Measurements from ENCODE around the gene PRKCE.

PRKCE gene

GRCh38 chr2:45867800-45868199 lies 216.3 kb downstream of the PRKCE start:
- Histone ChIP-seq H3K27me3 (ENCODE audit: control insufficient read depth, insufficient read depth, low read length, poor library complexity, severe bottlenecking) (no peaks in the 10 kb centered on the region), H3K4me1 (ENCODE audit: control insufficient read depth, insufficient read depth, low read length) (peaks cover 5% of the 10 kb centered on the region), H3K9me3 (ENCODE audit: control insufficient read depth, low read length) (no peaks in the 10 kb centered on the region), H3K4me3 (ENCODE audit: insufficient read depth, low read depth, low read length) (no peak overlapping the region), H3K27ac (ENCODE audit: insufficient read depth, low read depth, low read length, poor library complexity, severe bottlenecking) (no peak overlapping the region), H3K36me3 (ENCODE audit: control insufficient read depth, insufficient read depth, low read length) (no peaks in the 10 kb centered on the region)
- 80 to 82% methylated on average over 4 of the region's 4 CpGs for WGBS, 2 experiments

- no peak overlapping the region for H3K27ac ChIP-seq (ENCODE audit: insufficient read depth, low read depth, low read length, poor library complexity, severe bottlenecking)
- H3K4me3 ChIP-seq (ENCODE audit: insufficient read depth, low read depth, low read length): no peak overlapping the region
- peaks cover 5% of the 10 kb centered on the region for H3K4me1 ChIP-seq (ENCODE audit: control insufficient read depth, insufficient read depth, low read length)
- H3K36me3 ChIP-seq (ENCODE audit: control insufficient read depth, insufficient read depth, low read length): no peaks in the 10 kb centered on the region
- 90 to 91% methylated on average over 4 of the region's 4 CpGs for WGBS, 2 experiments
- no peaks in the 10 kb centered on the region for H3K9me3 ChIP-seq (ENCODE audit: control insufficient read depth, low read length)
- no peaks in the 10 kb centered on the region for H3K27me3 ChIP-seq (ENCODE audit: control insufficient read depth, insufficient read depth, low read length, poor library complexity, severe bottlenecking)
Observed at GRCh38 chr2:45869165-45869501, 217.7 kb downstream of the PRKCE start.

GRCh38 chr2:45871025-45871424 lies 219.6 kb downstream of the PRKCE start:
- H3K36me3 ChIP-seq (ENCODE audit: control insufficient read depth, insufficient read depth, low read length): no peaks in the 10 kb centered on the region
- peaks cover 5% of the 10 kb centered on the region for H3K4me1 ChIP-seq (ENCODE audit: control insufficient read depth, insufficient read depth, low read length)
- H3K27me3 ChIP-seq (ENCODE audit: control insufficient read depth, insufficient read depth, low read length, poor library complexity, severe bottlenecking): no peaks in the 10 kb centered on the region
- H3K27ac ChIP-seq (ENCODE audit: insufficient read depth, low read depth, low read length, poor library complexity, severe bottlenecking): no peak overlapping the region
- H3K4me3 ChIP-seq (ENCODE audit: insufficient read depth, low read depth, low read length): no peak overlapping the region
- 84 to 94% methylated on average over 3 of the region's 3 CpGs for WGBS, 2 experiments
- no peaks in the 10 kb centered on the region for H3K9me3 ChIP-seq (ENCODE audit: control insufficient read depth, low read length)

GRCh38 chr2:45871541-45871940 lies 220.1 kb downstream of the PRKCE start:
- WGBS, 2 experiments: 88 to 89% methylated on average over 3 to 4 of the region's 4 CpGs
- H3K4me3 ChIP-seq (ENCODE audit: insufficient read depth, low read depth, low read length): no peak overlapping the region

GRCh38 chr2:45872211-45872610 lies 220.7 kb downstream of the PRKCE start:
- WGBS, 2 experiments: 89 to 90% methylated on average over 5 of the region's 5 CpGs
- Histone ChIP-seq H3K4me3 (ENCODE audit: insufficient read depth, low read depth, low read length) (no peak overlapping the region), H3K27ac (ENCODE audit: insufficient read depth, low read depth, low read length, poor library complexity, severe bottlenecking) (no peak overlapping the region), H3K27me3 (ENCODE audit: control insufficient read depth, insufficient read depth, low read length, poor library complexity, severe bottlenecking) (no peaks in the 10 kb centered on the region), H3K4me1 (ENCODE audit: control insufficient read depth, insufficient read depth, low read length) (peaks cover 5% of the 10 kb centered on the region), H3K9me3 (ENCODE audit: control insufficient read depth, low read length) (no peaks in the 10 kb centered on the region), H3K36me3 (ENCODE audit: control insufficient read depth, insufficient read depth, low read length) (no peaks in the 10 kb centered on the region)

More at GRCh38 chr2:45871541-45871940, 220.1 kb downstream of the PRKCE start:
- no peaks in the 10 kb centered on the region for H3K27me3 ChIP-seq (ENCODE audit: control insufficient read depth, insufficient read depth, low read length, poor library complexity, severe bottlenecking)
- H3K36me3 ChIP-seq (ENCODE audit: control insufficient read depth, insufficient read depth, low read length): no peaks in the 10 kb centered on the region
- peaks cover 5% of the 10 kb centered on the region for H3K4me1 ChIP-seq (ENCODE audit: control insufficient read depth, insufficient read depth, low read length)
- H3K27ac ChIP-seq (ENCODE audit: insufficient read depth, low read depth, low read length, poor library complexity, severe bottlenecking): no peak overlapping the region
- H3K9me3 ChIP-seq (ENCODE audit: control insufficient read depth, low read length): no peaks in the 10 kb centered on the region

GRCh38 chr2:45874344-45874743 lies 222.9 kb downstream of the PRKCE start:
- WGBS, 2 experiments: 90 to 96% methylated on average over 3 of the region's 3 CpGs
- no peaks in the 10 kb centered on the region for H3K27me3 ChIP-seq (ENCODE audit: control insufficient read depth, insufficient read depth, low read length, poor library complexity, severe bottlenecking)
- H3K4me1 ChIP-seq (ENCODE audit: control insufficient read depth, insufficient read depth, low read length): peaks cover 5% of the 10 kb centered on the region
- H3K27ac ChIP-seq (ENCODE audit: insufficient read depth, low read depth, low read length, poor library complexity, severe bottlenecking): no peak overlapping the region
- no peaks in the 10 kb centered on the region for H3K36me3 ChIP-seq (ENCODE audit: control insufficient read depth, insufficient read depth, low read length)
- no peaks in the 10 kb centered on the region for H3K9me3 ChIP-seq (ENCODE audit: control insufficient read depth, low read length)
- no peak overlapping the region for H3K4me3 ChIP-seq (ENCODE audit: insufficient read depth, low read depth, low read length)

GRCh38 chr2:45876611-45877010 lies 225.1 kb downstream of the PRKCE start:
- H3K4me3 ChIP-seq (ENCODE audit: insufficient read depth, low read depth, low read length): no peak overlapping the region
- WGBS, 2 experiments: 92 to 93% methylated on average over 2 of the region's 2 CpGs
- no peaks in the 10 kb centered on the region for H3K9me3 ChIP-seq (ENCODE audit: control insufficient read depth, low read length)
- no peaks in the 10 kb centered on the region for H3K36me3 ChIP-seq (ENCODE audit: control insufficient read depth, insufficient read depth, low read length)
- H3K4me1 ChIP-seq (ENCODE audit: control insufficient read depth, insufficient read depth, low read length): no peaks in the 10 kb centered on the region
- no peak overlapping the region for H3K27ac ChIP-seq (ENCODE audit: insufficient read depth, low read depth, low read length, poor library complexity, severe bottlenecking)
- no peaks in the 10 kb centered on the region for H3K27me3 ChIP-seq (ENCODE audit: control insufficient read depth, insufficient read depth, low read length, poor library complexity, severe bottlenecking)

GRCh38 chr2:45879406-45879805 lies 227.9 kb downstream of the PRKCE start:
- no peaks in the 10 kb centered on the region for H3K9me3 ChIP-seq (ENCODE audit: control insufficient read depth, low read length)
- no peaks in the 10 kb centered on the region for H3K36me3 ChIP-seq (ENCODE audit: control insufficient read depth, insufficient read depth, low read length)
- no peaks in the 10 kb centered on the region for H3K4me1 ChIP-seq (ENCODE audit: control insufficient read depth, insufficient read depth, low read length)
- no peaks in the 10 kb centered on the region for H3K27me3 ChIP-seq (ENCODE audit: control insufficient read depth, insufficient read depth, low read length, poor library complexity, severe bottlenecking)
- 85 to 86% methylated on average over 6 of the region's 6 CpGs for WGBS, 2 experiments
- no peak overlapping the region for H3K27ac ChIP-seq (ENCODE audit: insufficient read depth, low read depth, low read length, poor library complexity, severe bottlenecking)
- no peak overlapping the region for H3K4me3 ChIP-seq (ENCODE audit: insufficient read depth, low read depth, low read length)

GRCh38 chr2:45879936-45880335 lies 228.5 kb downstream of the PRKCE start:
- Histone ChIP-seq H3K4me3 (ENCODE audit: insufficient read depth, low read depth, low read length) (no peak overlapping the region), H3K4me1 (ENCODE audit: control insufficient read depth, insufficient read depth, low read length) (no peaks in the 10 kb centered on the region), H3K27ac (ENCODE audit: insufficient read depth, low read depth, low read length, poor library complexity, severe bottlenecking) (no peak overlapping the region), H3K9me3 (ENCODE audit: control insufficient read depth, low read length) (no peaks in the 10 kb centered on the region), H3K36me3 (ENCODE audit: control insufficient read depth, insufficient read depth, low read length) (no peaks in the 10 kb centered on the region), H3K27me3 (ENCODE audit: control insufficient read depth, insufficient read depth, low read length, poor library complexity, severe bottlenecking) (no peaks in the 10 kb centered on the region)
- WGBS, 2 experiments: 91 to 100% methylated on average over 2 of the region's 2 CpGs

- H3K4me3 ChIP-seq (ENCODE audit: insufficient read depth, low read depth, low read length): no peak overlapping the region
- WGBS, 2 experiments: 97 to 99% methylated on average over 7 of the region's 7 CpGs
- no peaks in the 10 kb centered on the region for H3K9me3 ChIP-seq (ENCODE audit: control insufficient read depth, low read length)
- no peak overlapping the region for H3K27ac ChIP-seq (ENCODE audit: insufficient read depth, low read depth, low read length, poor library complexity, severe bottlenecking)
- H3K4me1 ChIP-seq (ENCODE audit: control insufficient read depth, insufficient read depth, low read length): no peaks in the 10 kb centered on the region
- no peaks in the 10 kb centered on the region for H3K27me3 ChIP-seq (ENCODE audit: control insufficient read depth, insufficient read depth, low read length, poor library complexity, severe bottlenecking)
- no peaks in the 10 kb centered on the region for H3K36me3 ChIP-seq (ENCODE audit: control insufficient read depth, insufficient read depth, low read length)
Observed at GRCh38 chr2:45881970-45882581, 230.6 kb downstream of the PRKCE start.

Measured in ectodermal cell (in vitro differentiated cells).